H1 (cell line): Measurements from ENCODE around the gene SLC2A1. TPM values are rescaled to one million over a fixed set of nuclear protein-coding genes. Genes with fewer than 3 reads are reported as not detected.

Experiments used
- CTCF ChIA-PET: fragments of 300-600 bp; sonication (Branson Sonifier 250); formaldehyde crosslinking; loops from one replicate; lab custom pipeline; 2021; ENCODE audit not compliant: partially characterized antibody; lab: Charles Lee
- POLR2A ChIA-PET: fragments of 300-600 bp; sonication (Branson Sonifier 250); formaldehyde crosslinking; loops from one replicate; lab custom pipeline; 2021; ENCODE audit warnings: inconsistent platforms; ENCODE audit not compliant: partially characterized antibody; lab: Charles Lee
- DNase-seq, 2 experiments: peaks; one replicate each; pipeline versions ENCODE4 v3.0.0 to v3.0.0-alpha.2; 2010 to 2022; ENCODE audit warnings: low spot score in 2 of 2, low read depth in 1 of 2, mixed read lengths in 1 of 2
- FAIRE-seq: peaks from 2 replicates; lab custom pipeline; 2011; peaks lifted over from hg19 to GRCh38; lab: Jason Lieb, UNC
- H2AFZ ChIP-seq: 2 replicates; pipeline ENCODE4 v1.8.1; 2012; ENCODE audit warnings: low read length, inconsistent platforms
- H2AK5ac ChIP-seq: 2 replicates; pipeline ENCODE4 v1.6.1; 2013; ENCODE audit warnings: low read depth, low read length
- H2BK120ac ChIP-seq: replicated peaks from 2 replicates; pipeline ENCODE3; 2013; ENCODE audit warnings: low read depth, low read length, inconsistent platforms
- H2BK12ac ChIP-seq: 2 replicates; pipeline ENCODE4 v1.6.1; 2013; ENCODE audit warnings: low read depth, low read length
- H2BK15ac ChIP-seq: 2 replicates; pipeline ENCODE4 v1.6.1; 2013; ENCODE audit warnings: low read length
- H2BK20ac ChIP-seq: 2 replicates; pipeline ENCODE4 v1.6.1; 2013; ENCODE audit warnings: low read length
- H2BK5ac ChIP-seq: 2 replicates; pipeline ENCODE4 v1.6.1; 2013; ENCODE audit warnings: low read depth, low read length
- H3K14ac ChIP-seq: 2 replicates; pipeline ENCODE4 v1.6.1; 2013; ENCODE audit warnings: inconsistent platforms; ENCODE audit not compliant: insufficient read length
- H3K18ac ChIP-seq: 2 replicates; pipeline ENCODE4 v1.6.1; 2013; ENCODE audit warnings: low read length; ENCODE audit errors: extremely low read depth
- H3K23ac ChIP-seq: 2 replicates; pipeline ENCODE4 v1.6.1; 2013; ENCODE audit warnings: inconsistent platforms; ENCODE audit not compliant: insufficient read length
- H3K23me2 ChIP-seq: 2 replicates; pipeline ENCODE4 v1.6.1; 2013; ENCODE audit warnings: low read depth, low read length
- H3K27ac ChIP-seq: 2 replicates; pipeline ENCODE4 v1.6.1; 2011; ENCODE audit warnings: low read depth, low read length, inconsistent platforms
- H3K27me3 ChIP-seq, 4 experiments: replicated peaks in 1 of 4; 1 replicate in 1 of 4; 2 replicates in 3 of 4; pipeline versions ENCODE4 v1.6.1 to v1.8.1; 2011 to 2013; ENCODE audit warnings: low read length in 3 of 4, mild to moderate bottlenecking in 3 of 4, inconsistent platforms in 2 of 4, mixed read lengths in 2 of 4, moderate library complexity in 1 of 4; ENCODE audit not compliant: control insufficient read depth in 3 of 4, insufficient read depth in 3 of 4; ENCODE audit errors: extremely low read depth in 1 of 4
- H3K36me3 ChIP-seq, 4 experiments: 2 replicates each; pipeline versions ENCODE4 v1.6.1 to v1.8.1; 2011 to 2013; ENCODE audit warnings: mild to moderate bottlenecking in 4 of 4, low read length in 3 of 4, moderate library complexity in 2 of 4, control low read depth in 1 of 4, inconsistent platforms in 1 of 4; ENCODE audit not compliant: insufficient read depth in 4 of 4, control insufficient read depth in 2 of 4
- H3K4ac ChIP-seq: replicated peaks from 2 replicates; pipeline ENCODE3; 2013; ENCODE audit warnings: low read length, low read depth, mixed read lengths, inconsistent platforms; ENCODE audit not compliant: insufficient read length
- H3K4me1 ChIP-seq, 4 experiments: replicated peaks in 1 of 4; 1 replicate in 1 of 4; 2 replicates in 3 of 4; pipeline versions ENCODE4 v1.6.1 to v1.8.1; 2011 to 2013; ENCODE audit warnings: low read length in 3 of 4, inconsistent platforms in 2 of 4, mixed read lengths in 1 of 4; ENCODE audit not compliant: insufficient read depth in 4 of 4, control insufficient read depth in 3 of 4
- H3K4me2 ChIP-seq, 2 experiments: 2 replicates each; pipeline versions ENCODE4 v1.6.1 to v1.8.1; 2011 to 2013; ENCODE audit warnings: low read depth in 2 of 2, low read length in 2 of 2, control low read depth in 1 of 2, inconsistent platforms in 1 of 2, mild to moderate bottlenecking in 1 of 2; ENCODE audit not compliant: insufficient read depth in 1 of 2
- H3K4me3 ChIP-seq, 4 experiments: fragments of 200-600, 300-600 bp in 1 of 4; sonication (generic), shearing (Covaris generic), sonication (Bioruptor Twin) in 1 of 4; 2 replicates each; pipeline versions ENCODE4 v1.5.1 to v1.8.1; 2011 to 2016; ENCODE audit warnings: low read length in 4 of 4, low read depth in 3 of 4, control low read depth in 2 of 4, inconsistent platforms in 2 of 4, mild to moderate bottlenecking in 2 of 4, mixed read lengths in 1 of 4, moderate library complexity in 1 of 4; ENCODE audit not compliant: insufficient read depth in 2 of 4; ENCODE audit errors: extremely low read depth in 1 of 4
- H3K56ac ChIP-seq: replicated peaks from 2 replicates; pipeline ENCODE3; 2013; ENCODE audit warnings: low read depth, mild to moderate bottlenecking, mixed read lengths, low read length, inconsistent platforms; ENCODE audit not compliant: insufficient read length
- H3K79me1 ChIP-seq: 2 replicates; pipeline ENCODE4 v1.6.1; 2013; ENCODE audit warnings: low read depth, low read length, control low read depth
- H3K79me2 ChIP-seq, 2 experiments: 2 replicates each; pipeline versions ENCODE4 v1.6.1 to v1.8.1; 2012 to 2013; ENCODE audit warnings: low read length in 2 of 2, mild to moderate bottlenecking in 2 of 2, inconsistent platforms in 1 of 2; ENCODE audit not compliant: insufficient read depth in 2 of 2, control insufficient read depth in 1 of 2
- H3K9ac ChIP-seq, 4 experiments: replicated peaks in 1 of 4; 1 replicate in 1 of 4; 2 replicates in 3 of 4; pipeline versions ENCODE4 v1.6.1 to v1.8.1; 2011 to 2013; ENCODE audit warnings: low read depth in 3 of 4, low read length in 3 of 4, control low read depth in 2 of 4, mild to moderate bottlenecking in 2 of 4, moderate library complexity in 2 of 4, inconsistent platforms in 1 of 4; ENCODE audit errors: extremely low read depth in 1 of 4
- H3K9me3 ChIP-seq, 2 experiments: 2 replicates each; pipeline versions ENCODE4 v1.6.1 to v1.8.1; 2012 to 2013; ENCODE audit warnings: mild to moderate bottlenecking in 2 of 2, moderate library complexity in 2 of 2, control low read depth in 1 of 2, inconsistent platforms in 1 of 2, low read depth in 1 of 2, low read length in 1 of 2, mixed read lengths in 1 of 2; ENCODE audit not compliant: insufficient read depth in 2 of 2
- H4K20me1 ChIP-seq, 2 experiments: replicated peaks in 1 of 2; 2 replicates each; pipeline versions ENCODE3 to v1.8.1; 2011 to 2013; ENCODE audit warnings: inconsistent platforms in 2 of 2, low read length in 2 of 2, mild to moderate bottlenecking in 1 of 2; ENCODE audit not compliant: insufficient read depth in 2 of 2, control insufficient read depth in 1 of 2
- H4K5ac ChIP-seq: 2 replicates; pipeline ENCODE4 v1.6.1; 2013; ENCODE audit warnings: low read length, low read depth, mixed read lengths, inconsistent platforms; ENCODE audit not compliant: insufficient read length
- H4K8ac ChIP-seq: 2 replicates; pipeline ENCODE4 v1.8.0; 2013; ENCODE audit warnings: mild to moderate bottlenecking, moderate library complexity, low read length, inconsistent platforms; ENCODE audit not compliant: insufficient read depth; ENCODE audit errors: extremely low read depth
- H4K91ac ChIP-seq: replicated peaks from 2 replicates; pipeline ENCODE3; 2013; ENCODE audit warnings: low read length, mixed read lengths, inconsistent platforms; ENCODE audit not compliant: insufficient read length
- HDAC6 ChIP-seq: IDR thresholded peaks from one replicate; pipeline ENCODE4 v1.7.1; 2012; ENCODE audit warnings: low read depth, mild to moderate bottlenecking, inconsistent platforms, low read length, moderate library complexity
- POLR2AphosphoS5 ChIP-seq: IDR thresholded peaks from 2 replicates; pipeline ENCODE4 v1.6.1; 2011; ENCODE audit warnings: low read depth, low read length
- WGBS, 2 experiments: shearing (Covaris generic) in 1 of 2; methylation state at CpG; one replicate each; pipeline versions ENCODE4 v1.1.6 to v1.1.7; 2013 to 2015; ENCODE audit warnings: low lambda C conversion rate in 2 of 2, mixed read lengths in 2 of 2, inconsistent platforms in 1 of 2, low coverage in 1 of 2, missing lambda C conversion rate in 1 of 2; ENCODE audit not compliant: insufficient replicate concordance in 2 of 2, insufficient coverage in 1 of 2, insufficient read length in 1 of 2; ENCODE audit errors: extremely low coverage in 1 of 2, missing lambda C conversion rate in 1 of 2; 5-methylcytosine and 5-hydroxymethylcytosine counted together
- polyA plus RNA-seq, 7 experiments: library from polyadenylated mRNA; depleted of rRNA in 3 of 7; stranded (reverse) in 5 of 7; unstranded in 2 of 7; fragments of >200 nt in 5 of 7; fragments of 200-250 nt in 2 of 7; gene quantifications; 1 replicate in 5 of 7; 2 replicates in 1 of 7; 4 replicates in 1 of 7; pipeline versions ENCODE4 v1.2.1 to v1.2.3, GENCODE V29; 2011 to 2013; ENCODE audit warnings: missing spikeins in 2 of 7, mixed read lengths in 2 of 7
- total RNA-seq: library from RNA; stranded (reverse); fragmentation: NEBNext Ultra II Directional; extraction: Animal tissue kit (Norgen Biotek cat#: 25700); gene quantifications from 2 replicates; pipeline ENCODE4 v1.2.1, GENCODE V29; 2021

Gene SLC2A1
- total and polyA plus RNA-seq, 2 of the 8 experiments (the other 6 are each of a cell fraction or from before 2014, with no cell fraction given): 230 to 308 TPM

GRCh38 chr1:42933060-42933586, 25.5 kb downstream of the SLC2A1 start:
- Histone ChIP-seq H3K4me2 (no peak overlapping the region; a peak in 1 of 4 replicates), H3K4me1 (peaks cover under 1 to 38% (median 19%) of the 10 kb centered on the region in 4 experiments), H4K91ac (no peak overlapping the region), H3K9me3 (no peaks in the 10 kb centered on the region), H2BK15ac (no peak overlapping the region), H3K9ac (no peak overlapping the region), H4K20me1 (peaks cover 44 to 68% of the 10 kb centered on the region in 2 experiments), H3K4me3 (no peak overlapping the region), H2BK120ac (no peak overlapping the region), H3K79me1 (peaks cover 26% of the 10 kb centered on the region), H4K5ac (no peak overlapping the region), H3K18ac (no peak overlapping the region), H3K79me2 (peaks cover 7 to 68% of the 10 kb centered on the region in 2 experiments; a peak in 3 of 4 replicates), H3K36me3 (peaks cover 49 to 75% (median 56%) of the 10 kb centered on the region in 4 experiments), H2AK5ac (no peak overlapping the region), H3K23ac (no peak overlapping the region), H3K14ac (no peak overlapping the region), H4K8ac (no peak overlapping the region), H2BK12ac (no peak overlapping the region), H3K4ac (no peak overlapping the region), H2BK5ac (peak overlapping the region; percentile 41; the same call in 1 of the 2 replicates), H3K23me2 (no peaks in the 10 kb centered on the region), H3K27me3 (no peaks in the 10 kb centered on the region), H3K56ac (no peak overlapping the region), H2BK20ac (no peak overlapping the region), H3K27ac (no peak overlapping the region), H2AFZ (no peak overlapping the region)
- TF ChIP-seq HDAC6: no peak
- TF ChIP-seq POLR2AphosphoS5: 0 out of 2 replicates have a peak, but pooled peaks have one; percentile 4
- WGBS, 2 experiments: 93% methylated on average over 5 of the region's 5 CpGs; no CpG with 5 or more reads in 1 of the 2 experiments
- no peak for FAIRE-seq
- CTCF ChIA-PET: interaction anchor here (0.6 to 2.4 kb wide), 6 partner anchors 9 to 140 kb away, joined by 3 to 24 read pairs (median 6); no protein-coding TSS in a partner anchor
- DNase-seq: no peak
- POLR2A ChIA-PET: interaction anchor here (1.2 to 1.9 kb wide), 2 partner anchors 11 to 22 kb away, joined by 4 to 5 read pairs; no protein-coding TSS in a partner anchor
